Breast epithelium (tissue), 3 donors: ENCODE data around the gene AP2S1.

ENCODE experiments used
- CTCF ChIP-seq, 3 donors: fragments of 450-650 bp; IDR thresholded peaks; one replicate each; pipeline ENCODE4 v1.5.1; 2016 to 2017; ENCODE audit warnings: antibody characterized with exemption in 3 of 3, mild to moderate bottlenecking in 3 of 3, moderate library complexity in 3 of 3
- POLR2AphosphoS5 ChIP-seq, 3 donors: sonication (generic); formaldehyde crosslinking; IDR thresholded peaks; one replicate each; pipeline ENCODE4 v1.6.1; 2017; ENCODE audit warnings: antibody characterized with exemption in 3 of 3

- no peak for TF ChIP-seq CTCF (IDR thresholded peaks at IDR 0.05)
- TF ChIP-seq POLR2AphosphoS5 (IDR thresholded peaks at IDR 0.05) = no peak
Measured at GRCh38 chr19:46809534-46810272, 40.9 kb downstream of the AP2S1 start.
